Ishikawa (cell line): ENCODE results near the gene PDE4B.

Experiments used
- EP300 ChIP-seq: IDR thresholded peaks from 2 replicates; pipeline ENCODE4 v1.6.1; 2012; ENCODE audit warnings: borderline replicate concordance
- FOXM1 ChIP-seq: IDR thresholded peaks from 2 replicates; pipeline ENCODE4 v1.6.1; 2012; ENCODE audit warnings: low read depth, borderline replicate concordance
- TEAD4 ChIP-seq: IDR thresholded peaks from 2 replicates; pipeline ENCODE4 v1.6.1; 2012
- USF1 ChIP-seq: IDR thresholded peaks from 2 replicates; pipeline ENCODE4 v1.6.1; 2012
- YY1 ChIP-seq: IDR thresholded peaks from 2 replicates; pipeline ENCODE4 v1.6.1; 2012; ENCODE audit warnings: low read depth

- TF ChIP-seq USF1 (no peak), EP300 (no peak), TEAD4 (no peak), YY1 (no peak), FOXM1 (no peak)
These were observed 482.4 kb downstream of the PDE4B start for GRCh38 chr1:66275083-66275482.
